ENCODE results near the gene IDH2. TPM values are rescaled to one million over a fixed set of nuclear protein-coding genes. Genes with fewer than 3 reads are reported as not detected.

The IDH2 gene
- polyA plus RNA-seq, 2 donors: 63.5 to 98.5 TPM

GRCh38 chr15:90049666-90050604 lies 52.3 kb downstream of the IDH2 start:
- 79 to 85% methylated on average over 22 of the region's 22 CpGs for WGBS, 2 donors
- Histone ChIP-seq H3K27me3 (ENCODE audit: control insufficient read depth in 1 of 2, insufficient read depth in 2 of 2, low read length in 2 of 2) (no peaks in the 10 kb centered on the region), H3K4me1 (ENCODE audit: control insufficient read depth in 2 of 2, insufficient read depth in 2 of 2, low read length in 1 of 2) (peaks cover 10 to 30% of the 10 kb centered on the region in 2 donors), H3K36me3 (ENCODE audit: control insufficient read depth in 2 of 2, insufficient read depth in 2 of 2, low read length in 1 of 2) (no peaks in the 10 kb centered on the region), H3K27ac (ENCODE audit: low read depth in 2 of 2, low read length in 1 of 2) (no peak overlapping the region), H3K4me3 (ENCODE audit: low read depth in 1 of 2, low read length in 2 of 2) (no peak overlapping the region), H3K9me3 (ENCODE audit: control insufficient read depth in 2 of 2, insufficient read depth in 1 of 2, low read depth in 1 of 2, low read length in 1 of 2) (no peaks in the 10 kb centered on the region)

GRCh38 chr15:90049030-90049429 lies 53.2 kb downstream of the IDH2 start:
- Histone ChIP-seq H3K27ac (ENCODE audit: low read depth in 2 of 2, low read length in 1 of 2) (no peak overlapping the region), H3K27me3 (ENCODE audit: control insufficient read depth in 1 of 2, insufficient read depth in 2 of 2, low read length in 2 of 2) (no peaks in the 10 kb centered on the region), H3K36me3 (ENCODE audit: control insufficient read depth in 2 of 2, insufficient read depth in 2 of 2, low read length in 1 of 2) (no peaks in the 10 kb centered on the region), H3K4me1 (ENCODE audit: control insufficient read depth in 2 of 2, insufficient read depth in 2 of 2, low read length in 1 of 2) (peaks cover 10 to 30% of the 10 kb centered on the region in 2 donors), H3K4me3 (ENCODE audit: low read depth in 1 of 2, low read length in 2 of 2) (no peak overlapping the region), H3K9me3 (ENCODE audit: control insufficient read depth in 2 of 2, insufficient read depth in 1 of 2, low read depth in 1 of 2, low read length in 1 of 2) (no peaks in the 10 kb centered on the region)
- WGBS, 2 donors: 98 to 100% methylated on average over 5 of the region's 5 CpGs

- no peaks in the 10 kb centered on the region for H3K9me3 ChIP-seq (ENCODE audit: control insufficient read depth in 2 of 2, insufficient read depth in 1 of 2, low read depth in 1 of 2, low read length in 1 of 2)
- H3K36me3 ChIP-seq (ENCODE audit: control insufficient read depth in 2 of 2, insufficient read depth in 2 of 2, low read length in 1 of 2): no peaks in the 10 kb centered on the region
- H3K4me3 ChIP-seq (ENCODE audit: low read depth in 1 of 2, low read length in 2 of 2): no peak overlapping the region
- H3K27me3 ChIP-seq (ENCODE audit: control insufficient read depth in 1 of 2, insufficient read depth in 2 of 2, low read length in 2 of 2): no peaks in the 10 kb centered on the region
- peaks cover 10 to 30% of the 10 kb centered on the region in 2 donors for H3K4me1 ChIP-seq (ENCODE audit: control insufficient read depth in 2 of 2, insufficient read depth in 2 of 2, low read length in 1 of 2)
- 46 to 59% methylated on average over 9 of the region's 9 CpGs for WGBS, 2 donors
- peak overlapping the region; percentile 89 to 96 for H3K27ac ChIP-seq (ENCODE audit: low read depth in 2 of 2, low read length in 1 of 2)
These were observed 54.2 kb downstream of the IDH2 start for GRCh38 chr15:90047956-90048575.

DNA sequence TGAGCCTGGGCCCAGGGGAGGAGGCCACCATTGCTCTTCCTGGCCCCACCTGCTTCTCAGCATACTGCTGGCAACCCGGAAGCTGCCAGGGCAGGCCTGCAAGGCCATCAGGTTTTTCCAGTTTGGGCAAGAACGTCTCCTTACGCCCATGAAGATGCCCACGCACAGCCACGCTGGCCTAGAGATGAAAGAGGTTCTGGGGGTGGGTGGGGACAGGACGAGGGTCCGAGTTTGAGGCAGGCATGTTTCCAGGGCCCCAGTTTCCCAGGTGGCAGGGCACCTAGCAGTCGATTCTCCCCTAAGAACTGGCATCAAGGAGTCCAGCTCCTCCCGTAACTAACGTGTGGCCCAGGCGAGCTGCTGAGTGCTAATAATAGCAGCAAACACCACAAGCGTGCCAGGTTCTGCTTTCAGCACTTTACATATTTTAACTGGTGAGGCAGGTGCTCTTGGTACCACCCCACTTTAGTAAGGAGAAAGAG lies 55.3 kb downstream of the IDH2 start:
- no peaks in the 10 kb centered on the region for H3K9me3 ChIP-seq (ENCODE audit: control insufficient read depth in 2 of 2, insufficient read depth in 1 of 2, low read depth in 1 of 2, low read length in 1 of 2)
- H3K27me3 ChIP-seq (ENCODE audit: control insufficient read depth in 1 of 2, insufficient read depth in 2 of 2, low read length in 2 of 2): no peaks in the 10 kb centered on the region
- H3K36me3 ChIP-seq (ENCODE audit: control insufficient read depth in 2 of 2, insufficient read depth in 2 of 2, low read length in 1 of 2): no peaks in the 10 kb centered on the region
- H3K27ac ChIP-seq (ENCODE audit: low read depth in 2 of 2, low read length in 1 of 2): peak overlapping the region; percentile 89 to 96
- peaks cover 10 to 30% of the 10 kb centered on the region in 2 donors for H3K4me1 ChIP-seq (ENCODE audit: control insufficient read depth in 2 of 2, insufficient read depth in 2 of 2, low read length in 1 of 2)
- H3K4me3 ChIP-seq (ENCODE audit: low read depth in 1 of 2, low read length in 2 of 2): no peak overlapping the region
- WGBS, 2 donors: 36 to 41% methylated on average over 12 of the region's 12 CpGs

- H3K36me3 ChIP-seq (ENCODE audit: control insufficient read depth in 2 of 2, insufficient read depth in 2 of 2, low read length in 1 of 2): no peaks in the 10 kb centered on the region
- no peaks in the 10 kb centered on the region for H3K27me3 ChIP-seq (ENCODE audit: control insufficient read depth in 1 of 2, insufficient read depth in 2 of 2, low read length in 2 of 2)
- no peak overlapping the region for H3K4me3 ChIP-seq (ENCODE audit: low read depth in 1 of 2, low read length in 2 of 2)
- peaks cover 10 to 30% of the 10 kb centered on the region in 2 donors for H3K4me1 ChIP-seq (ENCODE audit: control insufficient read depth in 2 of 2, insufficient read depth in 2 of 2, low read length in 1 of 2)
- WGBS, 2 donors: 71 to 77% methylated on average over 7 of the region's 7 CpGs
- no peaks in the 10 kb centered on the region for H3K9me3 ChIP-seq (ENCODE audit: control insufficient read depth in 2 of 2, insufficient read depth in 1 of 2, low read depth in 1 of 2, low read length in 1 of 2)
- peak overlapping the region; percentile 89 to 96 for H3K27ac ChIP-seq (ENCODE audit: low read depth in 2 of 2, low read length in 1 of 2)
These were observed 56.0 kb downstream of the IDH2 start for GRCh38 chr15:90046289-90046688.

GRCh38 chr15:90044916-90045371 lies 57.3 kb downstream of the IDH2 start:
- H3K4me3 ChIP-seq (ENCODE audit: low read depth in 1 of 2, low read length in 2 of 2): no peak overlapping the region
- no peaks in the 10 kb centered on the region for H3K27me3 ChIP-seq (ENCODE audit: control insufficient read depth in 1 of 2, insufficient read depth in 2 of 2, low read length in 2 of 2)
- H3K4me1 ChIP-seq (ENCODE audit: control insufficient read depth in 2 of 2, insufficient read depth in 2 of 2, low read length in 1 of 2): peaks cover 10 to 30% of the 10 kb centered on the region in 2 donors
- H3K36me3 ChIP-seq (ENCODE audit: control insufficient read depth in 2 of 2, insufficient read depth in 2 of 2, low read length in 1 of 2): no peaks in the 10 kb centered on the region
- H3K9me3 ChIP-seq (ENCODE audit: control insufficient read depth in 2 of 2, insufficient read depth in 1 of 2, low read depth in 1 of 2, low read length in 1 of 2): no peaks in the 10 kb centered on the region
- peak overlapping the region in 1 of 2 donors; percentile 96 for H3K27ac ChIP-seq (ENCODE audit: low read depth in 2 of 2, low read length in 1 of 2)
- WGBS, 2 donors: 91 to 96% methylated on average over 4 of the region's 4 CpGs

GRCh38 chr15:90044191-90044590 lies 58.1 kb downstream of the IDH2 start:
- Histone ChIP-seq H3K4me1 (ENCODE audit: control insufficient read depth in 2 of 2, insufficient read depth in 2 of 2, low read length in 1 of 2) (peaks cover 10 to 30% of the 10 kb centered on the region in 2 donors), H3K27me3 (ENCODE audit: control insufficient read depth in 1 of 2, insufficient read depth in 2 of 2, low read length in 2 of 2) (no peaks in the 10 kb centered on the region), H3K27ac (ENCODE audit: low read depth in 2 of 2, low read length in 1 of 2) (no peak overlapping the region), H3K9me3 (ENCODE audit: control insufficient read depth in 2 of 2, insufficient read depth in 1 of 2, low read depth in 1 of 2, low read length in 1 of 2) (no peaks in the 10 kb centered on the region), H3K4me3 (ENCODE audit: low read depth in 1 of 2, low read length in 2 of 2) (no peak overlapping the region), H3K36me3 (ENCODE audit: control insufficient read depth in 2 of 2, insufficient read depth in 2 of 2, low read length in 1 of 2) (no peaks in the 10 kb centered on the region)
- 90 to 92% methylated on average over 14 of the region's 14 CpGs for WGBS, 2 donors

- H3K36me3 ChIP-seq (ENCODE audit: control insufficient read depth in 2 of 2, insufficient read depth in 2 of 2, low read length in 1 of 2): no peaks in the 10 kb centered on the region
- no peaks in the 10 kb centered on the region for H3K9me3 ChIP-seq (ENCODE audit: control insufficient read depth in 2 of 2, insufficient read depth in 1 of 2, low read depth in 1 of 2, low read length in 1 of 2)
- H3K27me3 ChIP-seq (ENCODE audit: control insufficient read depth in 1 of 2, insufficient read depth in 2 of 2, low read length in 2 of 2): no peaks in the 10 kb centered on the region
- 85 to 94% methylated on average over 5 of the region's 5 CpGs for WGBS, 2 donors
- no peak overlapping the region for H3K27ac ChIP-seq (ENCODE audit: low read depth in 2 of 2, low read length in 1 of 2)
- H3K4me1 ChIP-seq (ENCODE audit: control insufficient read depth in 2 of 2, insufficient read depth in 2 of 2, low read length in 1 of 2): peaks cover 10 to 30% of the 10 kb centered on the region in 2 donors
- H3K4me3 ChIP-seq (ENCODE audit: low read depth in 1 of 2, low read length in 2 of 2): no peak overlapping the region
These were observed 58.7 kb downstream of the IDH2 start for GRCh38 chr15:90043530-90044010.

GRCh38 chr15:90042766-90043529 lies 59.3 kb downstream of the IDH2 start:
- no peaks in the 10 kb centered on the region for H3K36me3 ChIP-seq (ENCODE audit: control insufficient read depth in 2 of 2, insufficient read depth in 2 of 2, low read length in 1 of 2)
- H3K4me1 ChIP-seq (ENCODE audit: control insufficient read depth in 2 of 2, insufficient read depth in 2 of 2, low read length in 1 of 2): peaks cover 8 to 24% of the 10 kb centered on the region in 2 donors
- 87 to 90% methylated on average over 27 of the region's 27 CpGs for WGBS, 2 donors
- no peaks in the 10 kb centered on the region for H3K9me3 ChIP-seq (ENCODE audit: control insufficient read depth in 2 of 2, insufficient read depth in 1 of 2, low read depth in 1 of 2, low read length in 1 of 2)
- H3K4me3 ChIP-seq (ENCODE audit: low read depth in 1 of 2, low read length in 2 of 2): no peak overlapping the region
- no peaks in the 10 kb centered on the region for H3K27me3 ChIP-seq (ENCODE audit: control insufficient read depth in 1 of 2, insufficient read depth in 2 of 2, low read length in 2 of 2)
- H3K27ac ChIP-seq (ENCODE audit: low read depth in 2 of 2, low read length in 1 of 2): no peak overlapping the region
